ENCODE data around the gene C9orf153. TPM values are rescaled to one million over a fixed set of nuclear protein-coding genes. Genes with fewer than 3 reads are reported as not detected.
"Not testable (repeated sequence)": the region's sequence is repeated elsewhere in the genome, so short reads cannot be mapped to it uniquely, and the experiment has no call there.

Gene C9orf153
- total RNA-seq: not detected

DNA sequence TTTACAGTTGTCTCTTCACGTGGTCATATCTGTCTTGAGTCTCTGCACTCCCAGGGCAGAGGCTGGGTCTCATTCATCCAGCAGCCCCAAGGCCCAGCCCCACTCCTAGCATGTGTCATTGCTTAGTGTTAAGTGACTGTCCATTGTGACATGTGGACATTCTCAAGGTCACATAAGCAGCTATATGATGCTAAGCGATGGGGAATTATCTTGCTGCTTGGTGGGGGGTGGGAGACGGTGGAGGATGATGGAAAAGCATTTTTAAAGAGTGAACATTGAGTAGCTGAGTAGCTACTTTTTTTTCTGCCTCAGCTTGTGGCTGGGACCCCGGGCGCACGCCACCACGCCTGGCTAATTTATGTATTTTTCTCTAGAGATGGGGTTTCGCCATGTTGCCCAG is at the start of gene C9orf153:
Gene C9orf153 (minus strand): TSS at position 101 of the 400 bp plus-strand sequence. CDS start 30,054 bp downstream, outside the sequence.
- FAIRE-seq (no peak), DNase-seq (ENCODE audit: low spot score in 2 of 2) (no peak)

DNA sequence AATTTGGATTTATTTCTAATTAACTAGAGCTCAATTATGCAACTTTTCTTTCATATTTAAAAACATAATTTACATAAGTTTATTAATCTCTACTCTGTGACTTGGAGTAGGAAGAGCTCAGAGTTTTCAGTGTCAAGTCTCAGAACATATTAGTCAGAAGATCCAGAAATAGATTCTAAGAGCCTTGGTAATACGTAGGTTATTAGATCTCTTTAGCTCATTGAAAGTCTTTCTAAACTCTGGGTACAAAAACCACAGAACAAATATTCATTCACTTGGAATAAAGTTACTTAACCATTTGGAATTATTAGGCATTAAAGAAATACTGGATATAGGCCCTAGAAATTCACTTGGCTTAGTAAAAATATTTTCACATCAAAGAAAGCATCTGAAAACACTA is 49.2 kb upstream of the C9orf153 start:
- no peak for DNase-seq (ENCODE audit: low spot score in 2 of 2)

DNA sequence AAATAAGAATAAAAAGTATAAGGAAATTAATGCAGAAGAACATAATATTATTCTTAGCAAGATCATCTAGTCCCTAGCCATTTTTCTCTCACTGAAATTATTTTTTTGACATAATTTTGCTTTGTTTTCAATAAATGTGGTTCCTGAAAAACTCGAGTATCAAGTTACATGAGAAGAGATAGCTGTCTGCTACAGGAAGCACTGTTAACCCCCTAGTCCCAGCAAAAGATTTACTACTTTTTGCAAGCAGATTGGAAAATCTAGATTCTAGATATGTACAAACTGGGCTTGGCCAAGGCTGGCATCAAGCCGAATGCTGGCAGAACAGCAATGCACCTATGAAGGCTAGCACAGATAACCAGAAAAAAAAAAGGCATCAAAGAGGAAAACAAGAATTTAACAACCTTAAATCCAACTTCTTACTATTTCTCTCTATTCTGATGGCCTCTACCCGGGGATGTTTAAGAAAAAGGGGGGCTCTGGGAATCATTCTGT is 44.8 kb upstream of the C9orf153 start:
- no peak for FAIRE-seq
- no peak for DNase-seq (ENCODE audit: low spot score in 2 of 2)

More for the DNA sequence above, 49.2 kb upstream of the C9orf153 start:
- FAIRE-seq: no peak

DNA sequence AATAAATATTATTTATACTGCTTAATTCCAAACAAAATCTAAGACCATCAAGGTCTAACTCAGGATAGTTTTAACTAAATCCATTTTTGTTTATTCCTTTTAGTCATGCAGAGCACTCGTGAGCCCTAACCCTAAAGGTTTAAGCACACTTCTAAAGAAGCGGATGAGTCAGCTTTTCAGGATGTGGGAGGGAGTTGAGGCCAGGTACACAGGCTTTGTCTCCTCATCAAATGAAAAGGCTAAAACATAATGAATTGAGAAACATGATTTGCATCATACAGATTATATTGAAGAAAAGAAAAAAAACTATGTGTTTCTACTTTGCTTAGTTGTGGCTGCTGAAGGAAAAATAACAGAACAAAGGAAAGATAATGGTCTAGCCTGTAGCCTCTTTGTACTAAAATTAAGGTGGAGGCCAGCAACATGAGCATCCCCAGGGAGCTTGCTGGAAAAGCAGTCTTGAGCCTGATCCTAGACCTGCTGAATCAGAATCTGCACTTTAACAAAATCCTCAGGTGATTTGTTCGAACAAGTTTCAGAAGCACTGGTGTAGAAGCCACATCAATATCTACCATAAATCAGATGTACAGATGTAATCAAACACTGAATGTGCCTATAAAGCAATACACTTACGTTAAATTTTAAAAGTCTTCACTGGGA is 44.0 kb upstream of the C9orf153 start:
- FAIRE-seq (no peak), DNase-seq (ENCODE audit: low spot score in 2 of 2) (no peak)

DNA sequence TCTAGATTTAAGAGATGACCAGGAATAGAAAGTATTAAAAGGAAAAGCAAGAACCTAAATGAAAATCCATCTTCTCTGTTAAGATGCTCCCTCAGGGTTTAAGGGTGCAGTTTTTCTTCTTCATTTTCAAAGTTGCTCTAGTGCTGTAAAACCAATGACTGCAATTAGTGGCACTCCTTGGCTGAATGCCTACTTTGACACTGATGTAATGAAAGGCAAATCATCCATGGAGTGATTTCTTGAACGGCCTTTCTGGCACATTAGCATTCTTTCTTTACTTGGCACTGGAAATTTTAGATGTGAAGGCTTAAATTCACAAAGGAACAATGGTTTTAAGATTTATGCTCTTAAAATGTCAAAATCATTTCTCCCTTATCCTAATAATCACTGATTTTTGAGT is 42.2 kb upstream of the C9orf153 start:
- FAIRE-seq (no peak), DNase-seq (ENCODE audit: low spot score in 2 of 2) (no peak)

DNA sequence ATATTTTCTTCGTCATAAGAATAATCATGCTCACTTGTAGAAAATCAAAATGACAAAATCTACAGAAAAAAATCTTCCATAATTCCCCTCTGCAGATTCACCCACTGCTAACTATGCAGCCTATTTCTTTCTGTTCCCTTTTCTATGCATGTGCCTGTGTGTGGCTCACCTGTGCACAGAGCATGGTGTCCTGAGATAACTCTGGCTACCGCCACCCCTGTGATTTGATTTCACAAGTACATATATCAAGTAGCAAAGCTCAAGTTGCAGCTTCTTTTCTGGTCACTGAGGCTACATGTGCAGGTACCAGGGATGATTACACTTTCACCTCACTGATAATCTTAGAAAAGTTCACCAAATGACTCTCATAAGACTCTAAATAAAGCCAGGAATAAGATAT is 41.2 kb upstream of the C9orf153 start:
- FAIRE-seq (no peak), DNase-seq (ENCODE audit: low spot score in 2 of 2) (no peak)

DNA sequence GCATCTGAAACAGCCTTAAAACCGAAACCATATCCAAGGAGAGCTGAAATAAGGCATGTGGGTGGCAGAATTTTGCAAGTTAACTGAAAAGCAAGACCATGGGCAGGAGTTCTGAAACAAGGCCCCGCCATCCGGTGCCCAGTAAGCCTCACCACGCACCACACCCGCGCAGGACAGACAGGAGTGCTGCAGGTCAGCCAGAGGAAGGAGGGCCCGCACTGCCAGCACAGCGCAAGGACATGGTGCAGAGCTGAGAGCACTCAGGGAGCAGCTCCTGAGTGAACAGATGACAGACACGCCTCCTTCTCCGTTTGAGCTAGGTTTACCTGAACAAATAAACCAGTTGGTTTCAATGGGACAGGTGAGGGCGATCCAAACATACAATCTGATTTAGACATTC is 39.4 kb upstream of the C9orf153 start:
- DNase-seq (ENCODE audit: low spot score in 2 of 2) (no peak), FAIRE-seq (no peak)

DNA sequence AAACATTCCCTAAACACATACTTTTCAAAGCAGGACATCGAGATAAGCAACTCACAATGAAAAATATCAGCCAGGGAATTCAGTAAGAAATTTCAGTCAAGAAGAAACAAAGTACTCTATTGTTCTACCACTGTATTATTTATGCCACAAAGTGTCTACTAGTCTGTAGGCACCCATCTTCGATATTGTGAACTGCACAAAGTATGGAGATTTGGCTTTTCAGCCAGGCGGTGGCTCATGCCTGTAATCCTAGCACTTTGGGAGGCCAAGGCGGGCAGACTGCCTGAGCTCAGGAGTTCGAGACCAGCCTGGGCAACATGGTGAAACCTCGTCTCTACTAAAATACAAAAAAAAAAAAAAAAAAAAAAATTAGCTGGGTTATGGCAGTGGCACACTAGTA is 30.9 kb upstream of the C9orf153 start:
- DNase-seq (ENCODE audit: low spot score in 2 of 2); FAIRE-seq: not testable (repeated sequence)

DNA sequence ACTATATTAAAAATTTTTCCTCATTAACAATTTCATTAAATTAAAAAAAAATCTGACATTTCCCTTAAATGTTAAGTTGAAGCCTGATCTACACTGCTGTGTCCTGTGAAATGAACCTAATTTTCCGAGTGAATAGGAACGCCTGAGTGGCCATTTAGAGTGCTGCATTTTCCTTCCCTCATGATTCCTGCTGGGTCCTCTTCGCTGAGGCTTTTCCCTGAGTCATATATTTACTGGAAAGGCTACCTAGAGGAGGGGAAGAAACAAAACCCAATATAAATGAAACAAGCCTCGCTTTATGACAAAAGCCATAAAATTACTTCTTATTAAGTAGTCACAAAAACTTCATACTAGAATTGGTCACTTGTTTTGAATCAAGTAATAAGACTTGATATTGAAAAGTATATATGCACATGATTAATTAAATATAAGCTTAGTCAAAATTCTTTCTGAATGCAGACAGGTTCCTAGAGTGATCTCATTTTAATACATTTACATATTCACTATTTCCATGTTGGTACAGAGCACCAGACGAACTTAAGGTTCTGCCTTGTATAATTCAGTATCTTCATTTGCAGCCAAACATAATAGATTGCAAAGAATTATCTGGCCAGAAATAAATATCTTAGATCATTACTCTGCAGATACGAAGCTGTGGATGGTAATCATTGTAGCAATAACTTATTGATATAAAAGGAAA is 29.2 kb upstream of the C9orf153 start:
- DNase-seq (ENCODE audit: low spot score in 2 of 2) (no peak), FAIRE-seq (no peak)

DNA sequence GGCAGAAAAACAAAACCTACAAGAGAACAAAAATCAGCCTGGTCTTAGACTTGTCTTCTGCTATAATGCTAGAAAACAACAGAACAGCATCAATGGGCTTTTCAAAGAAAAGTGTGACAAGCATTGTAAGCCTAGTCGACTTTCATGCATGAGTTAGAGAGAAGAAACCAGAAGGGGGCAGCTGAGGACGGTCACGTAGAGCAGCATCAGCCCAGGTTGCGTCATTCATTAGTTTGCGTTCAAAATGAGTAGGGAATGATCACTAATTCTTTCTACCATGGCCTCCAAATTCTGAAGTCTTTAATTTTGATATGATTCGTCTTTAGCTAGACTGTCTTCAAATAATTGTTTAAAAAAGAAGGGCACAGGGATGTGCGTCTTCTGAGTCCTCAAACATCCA is 27.6 kb upstream of the C9orf153 start:
- DNase-seq (ENCODE audit: low spot score in 2 of 2): no peak
- no peak for FAIRE-seq

DNA sequence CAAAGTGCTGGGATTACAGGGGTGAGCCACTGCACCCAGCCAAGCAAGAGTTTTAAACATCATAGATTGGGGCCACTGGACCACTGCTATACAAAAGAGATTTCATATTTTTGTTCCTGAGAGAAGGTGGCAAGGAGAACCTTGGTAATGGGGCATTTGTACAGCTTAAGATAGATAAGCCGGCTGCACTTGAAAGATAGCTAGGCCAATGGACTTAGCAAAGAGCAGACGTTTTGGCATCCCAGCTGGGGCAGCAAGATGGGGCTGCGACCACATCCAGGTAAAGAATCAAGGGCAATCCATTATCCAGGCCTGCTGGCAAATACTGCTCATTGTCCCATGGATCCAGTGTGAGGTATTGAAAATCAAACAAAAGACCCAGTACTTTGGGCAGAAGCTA is 26.8 kb upstream of the C9orf153 start:
- no peak for FAIRE-seq

DNA sequence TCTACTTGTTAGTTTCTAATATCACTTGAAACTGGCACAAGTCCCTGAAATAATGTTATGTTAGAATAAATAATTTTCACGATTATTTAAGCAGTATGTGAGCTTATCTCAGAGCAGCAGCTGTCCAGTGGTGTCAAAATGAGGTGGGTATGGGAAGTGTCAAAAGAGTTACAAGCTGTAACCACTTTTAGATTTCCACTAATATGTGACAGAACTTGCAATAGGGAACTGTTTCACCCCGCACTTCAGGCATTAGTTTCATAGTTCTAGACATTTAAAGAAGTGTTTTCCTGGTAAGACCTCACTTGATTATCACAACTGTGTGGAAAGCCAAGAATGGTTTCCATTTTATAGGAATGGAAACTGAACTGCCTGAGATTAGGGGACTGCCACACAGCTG is 25.8 kb upstream of the C9orf153 start:
- no peak for FAIRE-seq
- no peak for DNase-seq (ENCODE audit: low spot score in 2 of 2)

More for the DNA sequence above, 26.8 kb upstream of the C9orf153 start:
- DNase-seq (ENCODE audit: low spot score in 2 of 2): no peak

DNA sequence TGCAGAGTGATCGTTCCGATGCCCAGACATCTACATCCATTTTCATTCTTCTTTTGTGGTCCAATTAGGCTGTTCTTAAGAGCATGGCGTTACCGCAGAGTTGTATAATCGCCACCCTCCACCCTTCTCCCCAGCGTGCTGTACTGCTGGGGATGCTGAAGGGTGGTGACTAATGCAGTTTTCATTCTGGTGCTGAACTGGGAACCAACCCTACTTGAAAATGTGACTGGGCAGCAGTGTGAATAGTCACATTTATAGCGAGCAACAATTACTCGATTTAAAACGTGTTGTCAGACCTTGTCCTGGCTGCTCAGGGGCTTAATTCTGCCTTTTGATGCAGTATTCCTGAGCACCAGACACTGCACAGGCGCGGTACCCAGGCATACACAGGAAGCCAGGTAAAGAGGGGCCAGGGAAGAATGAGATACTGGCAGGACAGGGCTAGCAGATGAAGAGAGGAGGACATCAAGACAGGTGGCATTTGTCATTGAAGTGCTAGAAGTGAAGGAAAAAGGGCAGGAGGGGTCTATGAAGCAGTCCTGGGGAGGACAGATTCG is 23.6 kb upstream of the C9orf153 start:
- DNase-seq (ENCODE audit: low spot score in 2 of 2): peak in 1 of 2 donors; percentile 41
- FAIRE-seq: no peak

DNA sequence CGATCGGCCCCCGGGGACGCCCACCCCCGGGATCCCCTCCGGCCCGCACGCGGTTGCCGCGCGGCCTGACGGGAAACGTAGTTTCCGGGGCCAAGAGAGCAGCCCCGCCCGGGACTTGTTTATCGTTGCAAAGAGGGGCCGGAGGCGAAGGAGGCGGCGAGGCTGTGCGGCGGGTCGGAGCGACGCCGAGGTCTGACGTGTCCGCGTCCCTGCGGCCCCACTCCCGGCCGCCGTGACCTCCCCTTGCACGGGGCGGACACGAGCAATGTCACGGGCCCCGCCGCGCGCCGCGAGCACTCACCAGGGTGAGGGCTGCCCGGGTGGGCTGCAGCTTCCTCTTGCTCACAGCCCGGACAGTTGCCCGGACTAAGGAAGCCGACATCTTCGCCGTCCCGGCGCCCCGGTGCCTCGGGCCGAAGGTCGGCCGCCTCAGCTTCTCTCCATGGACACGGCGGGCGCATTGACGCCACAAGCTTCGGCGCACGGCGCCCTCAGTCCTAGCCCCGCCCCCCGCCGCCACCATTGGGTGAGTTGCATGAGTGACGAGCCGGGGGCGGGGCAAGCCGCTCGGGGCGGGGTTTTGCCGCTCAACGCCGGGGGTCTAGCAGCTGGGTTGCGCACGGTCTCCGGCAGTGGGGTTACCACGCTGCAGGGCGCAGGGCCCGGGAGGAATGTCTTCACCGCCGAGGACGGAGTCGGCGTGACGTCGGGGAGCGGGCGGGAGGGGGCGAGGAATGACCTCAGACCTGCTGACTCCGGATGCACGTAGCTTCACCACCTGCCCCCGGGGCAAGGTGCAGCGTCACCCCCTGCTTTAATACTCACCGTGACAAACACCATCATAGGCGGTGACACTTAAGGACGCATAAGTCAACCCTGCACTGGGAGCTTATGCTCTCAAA is 22.9 kb upstream of the C9orf153 start, which contains the start of gene ISCA1:
Gene ISCA1 (minus strand): TSS at position 462 of the 902 bp plus-strand sequence. CDS start 80 bp downstream, at position 382.
- DNase-seq (ENCODE audit: low spot score in 2 of 2) (peak; percentile 90), FAIRE-seq (no peak)

DNA sequence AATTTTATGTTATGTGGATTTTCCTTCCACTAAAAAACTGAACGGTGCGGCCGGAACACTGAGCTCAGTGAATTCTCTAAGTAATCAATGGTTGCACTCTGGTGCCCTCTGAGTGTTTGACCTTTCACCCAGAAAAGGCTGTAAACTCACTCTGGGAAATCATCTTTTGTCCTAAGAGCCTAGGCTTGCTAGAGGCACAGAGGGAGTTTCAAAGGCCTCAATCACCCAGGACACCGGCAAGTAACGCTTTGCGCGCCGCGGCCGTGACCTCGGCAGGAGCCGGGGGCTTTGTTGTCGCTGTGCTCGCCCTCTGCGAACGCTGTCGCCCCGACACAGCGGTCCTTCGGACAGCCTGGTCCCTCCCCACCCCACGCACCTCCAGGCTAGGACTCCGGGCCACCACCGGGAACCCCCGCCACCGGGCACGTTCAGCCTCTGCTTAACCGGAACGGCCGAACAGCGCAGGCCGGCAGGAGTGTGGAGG is 22.2 kb upstream of the C9orf153 start:
- no peak for FAIRE-seq
- peak in 1 of 2 donors; percentile 21 for DNase-seq (ENCODE audit: low spot score in 2 of 2)

DNA sequence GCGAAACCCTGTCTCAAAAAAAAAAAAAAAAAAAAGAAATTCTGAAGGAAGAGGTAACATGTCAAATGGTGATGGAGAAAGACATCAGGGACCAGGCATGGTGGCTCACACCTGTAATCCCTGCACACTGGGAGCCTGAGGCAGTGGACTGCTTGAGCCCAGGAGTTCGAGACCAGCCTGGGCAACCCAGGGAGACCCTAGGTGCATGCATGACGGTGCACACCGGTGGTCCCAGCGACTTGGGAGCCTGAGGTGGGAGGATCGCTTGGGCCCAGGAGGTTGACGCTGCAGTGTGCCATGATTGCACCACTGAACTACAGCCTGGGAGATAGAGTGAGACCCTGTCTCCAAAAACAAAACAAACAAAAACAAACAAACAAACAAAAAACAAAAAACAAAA is 21.1 kb upstream of the C9orf153 start:
- no peak for FAIRE-seq
- DNase-seq (ENCODE audit: low spot score in 2 of 2): no peak

DNA sequence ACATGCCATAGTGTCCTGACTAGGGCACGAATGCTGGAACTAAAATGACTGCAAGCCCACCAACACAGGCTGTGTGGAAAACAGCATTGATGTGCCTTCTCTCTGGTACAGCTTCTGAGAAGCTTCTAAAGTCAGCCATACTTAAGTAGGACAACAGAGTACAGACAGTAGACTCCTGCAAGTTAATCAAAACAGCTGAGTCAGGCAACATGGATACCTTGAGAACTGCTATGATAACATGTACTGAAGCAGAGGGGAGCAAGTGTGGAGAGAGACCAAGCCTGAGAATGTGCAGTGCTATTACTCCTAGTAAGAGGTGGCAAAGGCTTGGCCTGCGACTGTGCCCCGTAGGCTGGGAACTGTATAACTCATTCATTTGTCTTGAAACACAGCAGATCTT is 20.4 kb upstream of the C9orf153 start:
- FAIRE-seq (no peak), DNase-seq (ENCODE audit: low spot score in 2 of 2) (no peak)

DNA sequence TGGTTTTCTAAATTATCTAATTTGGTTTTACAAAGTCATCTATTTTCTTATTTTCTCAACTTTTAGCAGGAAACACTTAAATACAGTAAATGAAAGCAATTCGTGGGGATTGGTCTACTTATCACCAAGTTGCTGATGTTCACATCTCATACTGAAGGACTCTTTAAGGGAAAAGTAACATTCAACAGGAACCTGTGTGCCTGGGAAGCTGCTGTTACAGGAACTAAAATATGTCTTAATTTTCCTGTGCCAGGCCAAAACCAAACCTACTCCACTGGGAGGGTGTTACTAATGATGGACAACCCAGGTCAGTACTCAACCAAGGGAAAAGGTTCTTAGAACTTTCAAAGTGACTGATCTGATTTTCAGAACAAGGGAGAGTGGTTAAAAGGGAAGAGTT is 17.6 kb upstream of the C9orf153 start:
- FAIRE-seq (no peak), DNase-seq (ENCODE audit: low spot score in 2 of 2) (no peak)

DNA sequence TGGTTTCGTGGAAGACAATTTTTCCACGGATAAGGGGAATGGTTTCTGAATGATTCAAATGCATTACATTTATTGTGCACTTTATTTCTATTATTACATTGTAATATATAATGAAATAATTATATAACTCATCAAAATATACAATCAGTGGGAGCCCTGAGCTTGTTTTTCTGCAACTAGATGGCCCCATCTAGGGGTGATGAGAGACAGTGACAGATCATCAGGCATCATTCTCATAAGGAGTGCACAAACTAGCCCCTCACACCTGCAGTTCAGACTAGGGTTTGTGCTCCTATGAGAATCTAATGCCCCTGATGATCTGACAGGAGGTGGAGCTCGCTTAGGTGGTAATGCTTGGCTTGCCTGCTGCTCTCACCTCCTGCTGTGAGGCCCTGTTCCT is 16.5 kb upstream of the C9orf153 start:
- no peak for DNase-seq (ENCODE audit: low spot score in 2 of 2)

More for the DNA sequence above, 16.5 kb upstream of the C9orf153 start:
- no peak for FAIRE-seq
